ENCODE results near the gene SH3TC1.

Gene SH3TC1

DNA sequence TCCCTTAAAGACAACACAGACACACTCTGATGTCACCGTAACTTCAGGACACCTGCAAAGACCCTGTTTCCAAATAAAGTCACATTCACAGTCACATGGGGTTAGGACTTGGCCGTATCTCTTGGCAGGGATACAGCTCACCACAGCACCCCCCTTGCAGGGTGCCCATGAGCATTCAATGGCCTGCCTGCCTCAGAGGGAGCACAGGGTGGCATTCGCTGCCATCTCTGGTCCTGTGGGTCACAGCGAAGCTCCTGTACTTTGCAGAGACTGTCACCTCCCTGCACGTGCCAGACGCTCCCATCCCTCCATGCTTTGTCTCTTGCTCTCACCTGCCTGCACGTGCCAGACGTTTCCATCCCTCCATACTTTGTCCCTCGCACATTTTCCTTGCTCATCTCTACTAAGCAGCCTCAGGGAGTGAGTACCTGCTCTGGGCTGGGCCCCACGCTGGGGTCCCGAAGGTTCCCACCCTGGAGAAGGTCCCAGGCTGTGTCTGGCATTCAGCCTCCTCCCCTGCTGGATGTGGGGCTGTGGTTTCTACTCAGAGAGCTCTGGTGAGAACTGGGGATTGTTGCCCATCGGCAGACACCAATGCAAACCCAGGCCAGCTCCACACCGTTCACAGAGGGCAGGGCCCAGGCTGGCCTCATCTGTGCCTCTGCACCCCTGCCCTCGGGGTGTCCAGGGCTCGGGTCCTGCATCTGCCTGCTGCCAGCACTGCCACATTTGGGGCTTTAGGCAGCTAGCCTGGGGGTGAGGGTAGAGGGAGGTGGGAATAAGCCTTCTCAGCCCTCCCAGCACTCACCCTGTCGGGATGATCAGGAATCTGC is 86.3 kb downstream of the SH3TC1 start:
- no peak for DNase-seq
- H3K36me3 ChIP-seq (replicated peaks) = no peaks in the 10 kb centered on the region
- in situ Hi-C loops (cut with HindIII; ENCODE audit: low pct_ligation_motif_present, low sequenced_read_pairs) = no loop called here
- no peak overlapping the region for H3K4me3 ChIP-seq (ENCODE audit: low read depth, low read length)
- TF ChIP-seq, protein P1, sequence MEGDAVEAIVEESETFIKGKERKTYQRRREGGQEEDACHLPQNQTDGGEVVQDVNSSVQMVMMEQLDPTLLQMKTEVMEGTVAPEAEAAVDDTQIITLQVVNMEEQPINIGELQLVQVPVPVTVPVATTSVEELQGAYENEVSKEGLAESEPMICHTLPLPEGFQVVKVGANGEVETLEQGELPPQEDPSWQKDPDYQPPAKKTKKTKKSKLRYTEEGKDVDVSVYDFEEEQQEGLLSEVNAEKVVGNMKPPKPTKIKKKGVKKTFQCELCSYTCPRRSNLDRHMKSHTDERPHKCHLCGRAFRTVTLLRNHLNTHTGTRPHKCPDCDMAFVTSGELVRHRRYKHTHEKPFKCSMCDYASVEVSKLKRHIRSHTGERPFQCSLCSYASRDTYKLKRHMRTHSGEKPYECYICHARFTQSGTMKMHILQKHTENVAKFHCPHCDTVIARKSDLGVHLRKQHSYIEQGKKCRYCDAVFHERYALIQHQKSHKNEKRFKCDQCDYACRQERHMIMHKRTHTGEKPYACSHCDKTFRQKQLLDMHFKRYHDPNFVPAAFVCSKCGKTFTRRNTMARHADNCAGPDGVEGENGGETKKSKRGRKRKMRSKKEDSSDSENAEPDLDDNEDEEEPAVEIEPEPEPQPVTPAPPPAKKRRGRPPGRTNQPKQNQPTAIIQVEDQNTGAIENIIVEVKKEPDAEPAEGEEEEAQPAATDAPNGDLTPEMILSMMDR (IDR thresholded peaks at IDR 0.05; ENCODE audit: low read depth, low read length, missing control alignments) = no peak
- H3K27me3 ChIP-seq (replicated peaks) = no peaks in the 10 kb centered on the region
- no peak overlapping the region for H3K27ac ChIP-seq

DNA sequence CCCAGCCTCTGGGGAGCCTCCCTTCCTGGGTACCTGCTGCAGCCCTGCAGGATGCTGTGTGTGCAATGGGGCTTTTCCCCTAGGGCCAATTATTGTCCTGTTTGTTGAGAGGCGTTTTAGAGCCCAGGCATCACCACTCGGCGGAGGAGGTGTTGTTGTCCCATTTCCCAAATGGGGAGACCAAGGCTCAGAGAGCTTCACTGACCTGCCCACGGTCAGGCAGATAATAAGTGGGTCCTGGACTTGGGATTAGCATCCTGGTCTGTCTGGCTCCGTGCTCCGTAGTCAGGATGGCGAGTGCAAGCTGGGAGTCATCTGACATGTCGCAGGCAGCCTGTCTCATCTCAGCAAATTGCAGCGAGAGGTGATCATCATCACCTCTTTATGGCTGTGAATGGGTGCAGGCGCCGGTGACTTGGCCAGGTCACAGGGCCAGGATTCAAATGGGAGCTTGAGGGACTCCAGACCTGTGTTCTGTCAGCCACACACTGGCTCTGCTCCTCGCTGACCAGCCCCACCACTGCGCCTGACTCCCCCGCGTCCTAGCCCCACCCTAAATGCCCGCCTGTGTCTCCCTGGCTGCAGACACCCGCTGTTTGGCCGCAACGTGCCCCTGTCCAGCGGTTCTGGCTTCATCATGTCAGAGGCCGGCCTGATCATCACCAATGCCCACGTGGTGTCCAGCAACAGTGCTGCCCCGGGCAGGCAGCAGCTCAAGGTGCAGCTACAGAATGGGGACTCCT is 87.1 kb downstream of the SH3TC1 start:
- Histone ChIP-seq H3K27ac (no peak overlapping the region), H3K4me3 (ENCODE audit: low read depth, low read length) (no peak overlapping the region), H3K36me3 (replicated peaks) (no peaks in the 10 kb centered on the region), H3K27me3 (replicated peaks) (no peaks in the 10 kb centered on the region)
- TF ChIP-seq, protein P1 (IDR thresholded peaks at IDR 0.05; ENCODE audit: low read depth, low read length, missing control alignments) = no peak
- no peak for DNase-seq
- in situ Hi-C loops (cut with HindIII; ENCODE audit: low pct_ligation_motif_present, low sequenced_read_pairs) = no loop called here

DNA sequence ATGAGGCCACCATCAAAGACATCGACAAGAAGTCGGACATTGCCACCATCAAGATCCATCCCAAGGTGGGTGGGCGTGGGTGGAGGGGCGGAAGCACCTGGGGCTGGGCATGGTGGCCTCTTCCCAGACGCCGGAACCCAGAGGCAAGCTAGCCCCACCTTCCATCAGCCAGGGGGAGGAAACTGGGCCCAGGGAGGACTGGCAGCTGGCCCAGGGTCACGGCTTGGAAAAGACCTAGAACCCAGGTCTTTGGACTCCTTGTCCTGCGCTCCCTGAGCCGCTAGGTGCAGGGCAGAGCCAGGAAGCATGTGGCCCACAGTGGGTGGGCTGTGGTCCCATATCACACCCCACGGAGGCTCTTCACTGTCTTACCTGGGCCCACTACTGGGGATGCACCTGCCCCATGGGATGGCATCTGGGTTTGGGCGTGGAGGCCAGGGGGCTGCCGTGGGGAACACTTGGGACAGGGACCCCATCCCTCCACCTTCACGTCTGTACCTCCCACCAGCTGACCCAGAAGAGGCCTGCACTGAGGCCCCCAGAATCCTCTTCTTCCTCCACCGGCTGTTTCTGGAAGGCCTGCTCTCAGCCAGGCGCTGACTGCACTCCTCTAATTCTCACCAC is 87.7 kb downstream of the SH3TC1 start:
- no peaks in the 10 kb centered on the region for H3K36me3 ChIP-seq (replicated peaks)
- no peak for DNase-seq
- no peak overlapping the region for H3K4me3 ChIP-seq (ENCODE audit: low read depth, low read length)
- in situ Hi-C loops (cut with HindIII; ENCODE audit: low pct_ligation_motif_present, low sequenced_read_pairs) = no loop called here
- TF ChIP-seq, protein P1 (IDR thresholded peaks at IDR 0.05; ENCODE audit: low read depth, low read length, missing control alignments) = no peak
- no peak overlapping the region for H3K27ac ChIP-seq
- no peaks in the 10 kb centered on the region for H3K27me3 ChIP-seq (replicated peaks)

DNA sequence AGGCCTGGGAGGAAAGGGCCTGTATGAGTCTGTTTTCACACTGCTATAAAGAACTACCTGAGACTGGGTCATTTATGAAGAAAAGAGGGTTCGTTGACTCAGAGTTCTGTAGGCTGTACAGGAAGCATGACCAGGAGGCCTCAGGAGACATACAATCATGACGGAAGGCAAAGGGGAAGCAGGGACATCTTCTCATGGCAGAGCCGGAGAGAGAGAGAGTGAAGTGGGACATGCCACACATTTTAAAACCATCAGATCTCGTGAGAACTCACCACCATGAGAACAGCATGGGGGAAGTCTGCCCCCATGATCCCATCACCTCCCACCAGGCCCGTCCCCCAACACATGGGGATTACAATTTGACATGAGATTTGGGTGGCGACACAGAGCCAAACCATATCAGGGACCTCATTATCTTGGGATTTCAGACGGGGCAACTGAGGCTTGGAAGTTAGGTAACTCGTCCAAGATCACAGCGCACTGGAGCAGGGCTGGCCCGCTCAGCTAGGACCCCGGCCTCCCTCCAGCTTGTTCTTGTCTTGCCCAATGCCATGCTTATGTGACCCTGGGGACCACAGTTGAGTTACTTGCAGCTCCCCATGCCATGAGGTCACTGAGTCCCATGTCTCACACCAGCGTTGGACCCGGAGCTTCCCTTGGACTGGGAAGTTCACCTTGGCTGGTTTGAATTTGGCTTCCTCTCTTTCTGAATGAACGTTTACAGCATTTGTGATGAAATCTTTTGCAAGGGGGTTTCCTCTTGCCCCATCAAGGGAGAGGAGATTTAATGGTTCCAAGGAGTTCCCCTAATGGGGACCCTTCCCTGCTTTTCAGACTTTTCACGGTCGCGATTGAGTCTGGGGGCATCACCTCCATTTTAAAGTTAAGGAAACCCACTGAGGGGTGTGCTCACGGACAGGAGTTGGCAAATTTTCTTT is 88.5 kb downstream of the SH3TC1 start:
- in situ Hi-C loops (cut with HindIII; ENCODE audit: low pct_ligation_motif_present, low sequenced_read_pairs) = no loop called here
- TF ChIP-seq, protein P1 (IDR thresholded peaks at IDR 0.05; ENCODE audit: low read depth, low read length, missing control alignments) = no peak
- no peak overlapping the region for H3K27ac ChIP-seq

DNA sequence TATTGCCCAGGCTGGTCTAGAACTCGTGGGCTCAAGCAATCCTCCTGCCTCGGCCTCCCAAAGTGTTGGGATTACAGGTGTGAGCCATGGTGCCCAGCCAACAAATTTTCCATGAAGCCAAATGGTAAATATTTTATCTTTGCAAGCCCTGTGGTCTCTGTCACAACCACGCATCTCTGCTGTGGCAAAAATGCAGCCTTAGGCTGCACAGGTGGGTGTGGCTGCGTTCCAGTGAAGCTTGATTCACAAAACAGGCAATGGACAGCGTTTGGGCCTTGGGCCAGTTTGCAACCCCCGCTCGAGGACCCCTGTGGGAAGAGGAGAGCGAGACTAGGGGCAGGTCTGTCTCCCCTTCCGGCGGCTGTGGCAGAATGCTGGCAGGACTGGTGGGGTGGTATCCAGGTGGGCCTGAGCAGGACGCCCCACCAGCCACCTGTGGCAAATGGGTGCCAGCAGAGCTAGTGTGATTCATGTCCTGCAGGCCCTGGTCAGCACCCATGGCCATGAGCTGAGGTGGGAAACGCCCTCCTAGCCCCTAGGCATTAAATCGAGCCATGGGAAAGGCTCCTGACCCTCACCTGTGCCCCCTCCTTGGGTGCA is 90.2 kb downstream of the SH3TC1 start:
- in situ Hi-C loops (cut with HindIII; ENCODE audit: low pct_ligation_motif_present, low sequenced_read_pairs) = no loop called here

More for the DNA sequence above, 88.5 kb downstream of the SH3TC1 start:
- Histone ChIP-seq H3K27me3 (replicated peaks) (no peaks in the 10 kb centered on the region), H3K4me3 (ENCODE audit: low read depth, low read length) (no peak overlapping the region), H3K36me3 (replicated peaks) (no peaks in the 10 kb centered on the region)
- DNase-seq = no peak

More for the DNA sequence above, 90.2 kb downstream of the SH3TC1 start:
- Histone ChIP-seq H3K27ac (no peak overlapping the region), H3K27me3 (replicated peaks) (no peaks in the 10 kb centered on the region), H3K4me3 (ENCODE audit: low read depth, low read length) (no peak overlapping the region), H3K36me3 (replicated peaks) (no peaks in the 10 kb centered on the region)
- DNase-seq = no peak
- TF ChIP-seq, protein P1 (IDR thresholded peaks at IDR 0.05; ENCODE audit: low read depth, low read length, missing control alignments) = no peak

All from brain microvascular endothelial cell (primary cell).